GM19467 (cell line): ENCODE results near the gene MEIS3.
"Not testable (repeated sequence)": the region's sequence is repeated elsewhere in the genome, so short reads cannot be mapped to it uniquely, and the experiment has no call there.

Experiments used
- ATAC-seq: cut with Tn5 transposase; IDR thresholded peaks from one replicate; pipeline ENCODE4 v1.9.1; 2021; ENCODE audit warnings: mild to moderate bottlenecking, moderate library complexity; ENCODE audit not compliant: unreplicated experiment

The MEIS3 gene

DNA sequence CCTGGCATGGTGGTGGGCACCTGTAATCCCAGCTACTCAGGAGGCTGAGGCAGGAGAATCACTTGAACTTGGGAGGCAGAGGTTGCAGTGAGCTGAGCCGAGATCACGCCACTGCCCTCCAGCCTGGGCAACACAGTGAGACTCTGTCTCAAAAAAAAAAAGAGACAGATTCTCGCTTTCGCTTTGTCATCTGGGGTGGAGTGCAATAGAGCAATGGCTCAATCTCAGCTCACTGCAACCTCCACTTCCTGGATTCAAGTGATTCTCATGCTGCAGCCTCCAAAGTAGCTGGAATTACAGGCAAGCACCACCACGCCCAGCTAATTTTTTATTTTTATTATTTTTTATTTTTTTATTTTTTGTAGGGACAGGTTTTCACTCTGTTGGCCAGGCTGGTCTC lies 30.6 kb downstream of the MEIS3 start:
- not testable (repeated sequence) for ATAC-seq

GRCh38 chr19:47387623-47388022 lies 31.7 kb downstream of the MEIS3 start:
- not testable (repeated sequence) for ATAC-seq

- not testable (repeated sequence) for ATAC-seq
Observed at GRCh38 chr19:47386582-47386981, 32.7 kb downstream of the MEIS3 start.

- ATAC-seq: not testable (repeated sequence)
Observed at GRCh38 chr19:47384533-47384932, 34.8 kb downstream of the MEIS3 start.

DNA sequence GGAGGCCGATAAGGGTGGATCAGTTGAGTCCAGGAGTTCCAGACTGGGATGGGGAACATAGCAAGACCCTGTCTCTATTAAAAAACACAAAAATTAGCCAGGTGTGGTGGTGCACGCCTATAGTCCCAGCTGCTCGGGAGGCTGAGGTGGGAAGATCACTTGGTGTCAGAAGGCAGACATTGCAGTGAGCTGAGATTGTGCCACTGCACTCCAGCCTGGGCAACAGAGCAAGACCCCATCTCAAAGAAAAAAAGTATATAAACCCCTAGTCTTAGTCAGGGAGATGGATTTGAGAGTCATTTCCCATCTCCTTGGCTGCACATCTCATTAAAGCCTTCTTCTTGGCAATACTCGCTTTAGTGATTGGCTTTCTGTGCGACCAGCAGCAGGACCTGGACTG lies 35.4 kb downstream of the MEIS3 start:
- ATAC-seq: not testable (repeated sequence)

DNA sequence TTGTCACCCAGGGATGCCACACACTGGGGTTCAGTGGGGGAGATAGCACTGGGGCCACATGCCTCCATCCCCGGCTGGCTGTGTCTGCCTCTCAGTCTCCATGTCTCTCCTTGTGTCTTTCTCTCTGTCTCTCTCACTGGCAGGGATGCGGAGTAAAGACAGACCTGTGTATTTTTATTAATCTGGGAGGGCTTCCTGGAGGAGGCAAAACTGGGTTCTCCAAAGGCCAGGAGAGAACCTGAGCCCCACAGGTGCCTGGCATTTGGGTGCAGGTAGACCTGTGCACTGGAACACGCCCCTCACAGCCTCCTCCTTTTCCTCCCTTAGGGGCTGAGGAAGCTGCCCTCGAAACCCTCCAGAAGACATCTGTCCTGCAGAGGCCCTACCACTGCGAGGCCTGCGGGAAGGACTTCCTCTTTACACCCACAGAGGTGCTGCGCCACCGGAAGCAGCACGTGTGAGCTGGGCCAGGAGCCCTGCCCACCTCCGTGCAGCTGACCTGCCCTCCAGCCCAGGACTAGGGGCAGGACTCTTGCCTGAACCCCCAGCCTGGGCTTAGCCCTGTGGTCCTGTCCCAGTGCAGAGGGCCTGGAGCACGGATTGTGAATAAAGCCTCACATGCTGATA lies 37.6 kb downstream of the MEIS3 start:
- ATAC-seq: no peak

DNA sequence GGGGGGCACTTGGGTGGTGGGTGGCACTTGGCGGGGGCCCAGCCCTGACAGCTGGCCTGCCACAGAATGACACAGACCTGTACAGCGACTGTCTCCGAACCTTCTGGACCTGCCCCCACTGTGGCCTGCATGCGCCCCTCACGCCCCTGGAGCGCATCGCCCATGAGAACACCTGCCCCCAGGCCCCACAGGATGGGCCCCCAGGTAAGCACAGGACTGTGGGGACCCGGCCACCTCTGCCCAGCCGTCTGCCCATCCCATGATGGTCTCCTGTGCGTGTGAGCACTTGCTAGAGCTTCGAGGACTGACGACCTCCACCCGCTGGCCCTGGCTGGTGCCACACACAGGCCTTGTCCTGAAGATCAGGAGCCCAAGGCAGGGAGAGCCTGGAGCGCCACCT lies 38.2 kb downstream of the MEIS3 start:
- ATAC-seq: no peak

DNA sequence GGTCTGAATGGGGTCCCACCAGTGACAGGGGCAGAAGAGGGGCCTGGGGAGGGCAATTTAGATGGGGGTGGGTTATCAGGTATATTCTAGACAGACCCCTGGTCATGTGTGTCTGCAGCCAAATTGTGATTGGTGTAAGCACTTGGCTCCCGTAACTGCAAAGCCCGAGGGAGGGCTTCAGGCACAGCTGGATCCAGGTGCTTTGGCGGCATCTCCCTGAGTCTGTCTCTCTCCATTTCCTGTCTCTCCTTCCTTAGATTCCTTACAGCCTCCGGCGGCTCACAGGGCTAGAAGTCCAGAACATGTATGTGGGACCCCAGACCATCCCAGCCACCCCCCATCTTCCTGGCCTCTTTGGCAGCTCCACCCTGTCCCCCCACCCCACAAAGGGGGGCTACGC lies 38.8 kb downstream of the MEIS3 start:
- no peak for ATAC-seq

DNA sequence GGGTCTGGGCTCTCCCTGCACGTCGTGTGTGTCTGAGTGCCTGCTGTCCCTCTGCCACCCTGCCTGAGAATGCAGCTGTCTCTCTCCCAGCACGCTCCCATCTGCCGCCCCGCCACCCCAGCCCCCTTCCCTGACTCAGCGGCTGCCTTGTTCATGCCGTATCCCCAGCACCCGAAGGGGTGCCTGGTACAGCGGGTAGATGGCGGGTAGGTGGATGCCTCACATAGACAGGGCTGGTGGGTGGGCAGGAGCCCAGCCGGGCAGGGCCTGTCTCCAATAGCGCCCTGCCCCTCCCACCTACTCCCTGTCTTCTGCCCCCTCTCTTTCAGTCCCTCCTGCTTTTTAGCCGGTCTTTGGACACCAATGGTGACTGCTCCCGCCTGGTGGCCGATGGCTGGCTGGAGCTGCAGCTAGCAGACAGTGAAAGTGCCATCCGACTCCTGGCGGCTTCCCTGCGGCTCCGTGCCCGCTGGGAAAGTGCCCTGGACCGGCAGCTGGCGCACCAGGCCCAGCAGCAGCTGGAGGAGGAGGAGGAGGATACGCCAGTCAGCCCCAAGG lies 39.9 kb downstream of the MEIS3 start:
- ATAC-seq: no peak

DNA sequence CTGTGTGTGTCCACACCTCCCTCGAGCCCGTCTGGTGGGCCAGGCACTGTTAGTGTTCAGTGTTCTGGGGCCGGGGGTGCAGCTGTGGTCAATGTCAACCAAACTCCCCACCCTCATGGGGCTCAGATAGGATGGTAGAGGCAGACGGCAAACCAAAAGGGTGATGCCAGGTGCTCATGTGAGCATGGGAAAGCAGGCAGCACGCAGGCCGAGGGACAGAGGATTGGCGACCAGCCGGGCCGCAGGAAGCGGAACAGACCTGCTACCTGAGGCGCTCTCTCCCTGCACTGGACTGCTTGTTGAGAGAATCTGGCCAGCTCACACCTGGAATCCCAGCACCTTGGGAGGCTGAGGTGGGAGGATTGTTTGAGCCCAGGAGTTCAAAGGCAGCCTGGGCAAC lies 41.1 kb downstream of the MEIS3 start:
- ATAC-seq: no peak

GRCh38 chr19:47377801-47378200 lies 41.5 kb downstream of the MEIS3 start:
- no peak for ATAC-seq

DNA sequence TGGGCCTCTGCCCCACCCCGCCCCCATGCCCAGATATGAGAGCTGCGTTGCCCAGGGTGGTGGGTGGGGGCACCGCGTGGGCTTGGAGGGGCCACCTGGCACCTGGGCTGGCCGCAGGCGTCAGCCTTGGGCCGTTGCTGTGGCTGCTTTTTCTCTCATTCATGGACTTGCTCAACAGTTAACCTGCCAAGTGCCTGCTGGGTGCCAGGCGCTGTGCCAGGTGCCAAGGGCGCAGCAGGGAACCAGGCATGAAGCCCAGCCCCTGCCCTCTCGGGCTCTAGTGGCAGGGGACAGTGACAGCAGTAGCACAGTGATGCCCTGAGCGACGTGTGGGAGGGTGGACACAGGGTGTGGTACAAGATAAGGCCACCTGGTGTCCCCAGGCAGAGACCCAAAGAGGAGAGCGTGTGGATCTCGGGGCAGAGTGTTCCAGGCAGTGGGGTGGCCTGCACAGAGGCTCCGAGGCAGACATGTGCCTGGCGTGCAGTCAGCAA lies 42.1 kb downstream of the MEIS3 start:
- no peak for ATAC-seq

DNA sequence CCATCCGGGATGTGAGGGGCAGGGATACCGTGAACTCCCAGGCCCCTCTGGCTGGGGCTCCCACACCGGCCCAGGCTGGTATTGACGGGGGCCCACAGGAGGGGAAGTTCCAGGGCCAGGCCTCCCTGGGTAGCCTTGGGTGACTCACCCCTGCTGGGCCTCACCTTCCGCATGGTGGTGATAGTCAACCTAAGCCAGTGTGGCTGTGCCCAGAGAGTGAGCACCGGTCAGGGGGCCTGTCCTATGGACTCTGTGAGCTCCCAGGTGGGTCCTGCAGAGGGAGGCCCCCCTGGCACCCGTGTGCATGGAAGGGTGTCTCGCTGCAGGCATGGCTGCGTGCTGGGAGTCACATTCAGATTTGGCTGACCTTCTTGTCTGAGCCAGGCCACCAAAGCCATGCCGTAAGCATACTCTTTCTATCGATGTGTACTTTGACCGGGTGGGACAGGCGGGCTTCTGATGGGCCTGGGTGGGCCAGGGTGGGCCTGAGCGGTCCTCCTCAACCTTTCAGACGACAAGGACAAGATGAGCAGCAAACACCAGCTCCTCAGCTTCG lies 42.7 kb downstream of the MEIS3 start:
- no peak for ATAC-seq

- ATAC-seq: no peak
Observed at GRCh38 chr19:47375694-47376588, 43.4 kb downstream of the MEIS3 start.

- ATAC-seq: no peak
Observed at GRCh38 chr19:47374876-47375693, 44.2 kb downstream of the MEIS3 start.

GRCh38 chr19:47373246-47374240 lies 45.8 kb downstream of the MEIS3 start:
- ATAC-seq: no peak

DNA sequence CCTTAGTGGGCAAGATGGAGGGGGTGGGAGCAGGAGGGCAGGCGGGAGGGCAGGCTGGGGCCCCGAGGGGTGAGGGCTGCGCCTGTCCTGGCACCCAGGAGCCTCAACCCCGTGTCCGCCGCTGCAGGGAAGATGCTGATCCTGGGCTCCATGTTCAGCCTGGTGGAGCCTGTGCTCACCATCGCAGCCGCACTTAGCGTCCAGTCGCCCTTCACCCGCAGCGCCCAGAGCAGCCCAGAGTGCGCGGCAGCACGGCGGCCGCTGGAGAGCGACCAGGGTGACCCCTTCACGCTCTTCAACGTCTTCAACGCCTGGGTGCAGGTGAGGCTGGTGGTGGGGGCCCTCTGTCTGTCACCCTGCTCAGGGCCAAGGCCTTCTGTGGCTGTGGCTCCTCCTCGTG lies 46.7 kb downstream of the MEIS3 start:
- no peak for ATAC-seq

DNA sequence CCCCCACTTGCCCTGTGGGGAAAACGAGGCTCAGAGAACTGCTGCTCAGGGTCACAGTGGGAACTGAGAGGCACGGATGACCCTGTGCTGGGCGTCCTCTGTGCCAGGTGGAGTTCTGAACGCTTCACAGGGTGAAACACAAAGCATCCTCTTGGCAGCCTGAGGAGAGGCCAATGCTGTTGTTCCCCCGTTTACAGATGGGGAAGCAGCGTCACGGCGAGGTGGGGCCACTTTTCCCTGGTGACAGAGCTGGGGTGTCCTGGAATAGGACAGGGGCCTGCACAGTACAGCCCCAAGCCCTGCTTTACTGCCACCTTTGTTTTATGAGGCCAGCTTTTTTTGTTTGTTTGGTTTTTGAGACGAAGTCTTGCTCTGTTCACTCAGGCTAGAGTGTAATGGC lies 48.1 kb downstream of the MEIS3 start:
- ATAC-seq: no peak

- no peak for ATAC-seq
Observed at GRCh38 chr19:47370045-47370611, 49.2 kb downstream of the MEIS3 start.
